ENCODE results near the gene LRP2.

The LRP2 gene

GRCh38 chr2:169081551-169081950 is 280.8 kb downstream of the LRP2 start:
- H3K9me3 ChIP-seq: no peaks in the 10 kb centered on the region
- DNase-seq: no peak
- TF ChIP-seq, protein P1, sequence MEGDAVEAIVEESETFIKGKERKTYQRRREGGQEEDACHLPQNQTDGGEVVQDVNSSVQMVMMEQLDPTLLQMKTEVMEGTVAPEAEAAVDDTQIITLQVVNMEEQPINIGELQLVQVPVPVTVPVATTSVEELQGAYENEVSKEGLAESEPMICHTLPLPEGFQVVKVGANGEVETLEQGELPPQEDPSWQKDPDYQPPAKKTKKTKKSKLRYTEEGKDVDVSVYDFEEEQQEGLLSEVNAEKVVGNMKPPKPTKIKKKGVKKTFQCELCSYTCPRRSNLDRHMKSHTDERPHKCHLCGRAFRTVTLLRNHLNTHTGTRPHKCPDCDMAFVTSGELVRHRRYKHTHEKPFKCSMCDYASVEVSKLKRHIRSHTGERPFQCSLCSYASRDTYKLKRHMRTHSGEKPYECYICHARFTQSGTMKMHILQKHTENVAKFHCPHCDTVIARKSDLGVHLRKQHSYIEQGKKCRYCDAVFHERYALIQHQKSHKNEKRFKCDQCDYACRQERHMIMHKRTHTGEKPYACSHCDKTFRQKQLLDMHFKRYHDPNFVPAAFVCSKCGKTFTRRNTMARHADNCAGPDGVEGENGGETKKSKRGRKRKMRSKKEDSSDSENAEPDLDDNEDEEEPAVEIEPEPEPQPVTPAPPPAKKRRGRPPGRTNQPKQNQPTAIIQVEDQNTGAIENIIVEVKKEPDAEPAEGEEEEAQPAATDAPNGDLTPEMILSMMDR (IDR thresholded peaks at IDR 0.05; ENCODE audit: low read depth, low read length): no peak
- H3K27me3 ChIP-seq: no peaks in the 10 kb centered on the region
- no peaks in the 10 kb centered on the region for H3K4me1 ChIP-seq
- H3K36me3 ChIP-seq: no peaks in the 10 kb centered on the region
- no peak overlapping the region for H3K4me3 ChIP-seq (ENCODE audit: low read depth, low read length)

GRCh38 chr2:169080250-169081069 is 281.9 kb downstream of the LRP2 start:
- H3K4me1 ChIP-seq: no peaks in the 10 kb centered on the region
- no peak for DNase-seq
- H3K27me3 ChIP-seq: no peaks in the 10 kb centered on the region
- H3K4me3 ChIP-seq (ENCODE audit: low read depth, low read length): no peak overlapping the region
- no peaks in the 10 kb centered on the region for H3K9me3 ChIP-seq
- H3K36me3 ChIP-seq: no peaks in the 10 kb centered on the region
- TF ChIP-seq, protein P1 (IDR thresholded peaks at IDR 0.05; ENCODE audit: low read depth, low read length): no peak

GRCh38 chr2:169077674-169078240 is 284.6 kb downstream of the LRP2 start:
- Histone ChIP-seq H3K27me3 (no peaks in the 10 kb centered on the region), H3K4me1 (no peaks in the 10 kb centered on the region), H3K4me3 (ENCODE audit: low read depth, low read length) (no peak overlapping the region), H3K36me3 (no peaks in the 10 kb centered on the region), H3K9me3 (no peaks in the 10 kb centered on the region)
- TF ChIP-seq, protein P1 (IDR thresholded peaks at IDR 0.05; ENCODE audit: low read depth, low read length): no peak
- no peak for DNase-seq
